Activated B cell treated with CpG ODN at 0.5 μM for 24 hours (primary cell): ENCODE data around the gene PATL1. TPM values are rescaled to one million over a fixed set of nuclear protein-coding genes. Genes with fewer than 3 reads are reported as not detected.
"Not testable (repeated sequence)": the region's sequence is repeated elsewhere in the genome, so short reads cannot be mapped to it uniquely, and the experiment has no call there.

Source experiments
- ATAC-seq: fragments of 200-7000 bp; cut with Tn5 transposase; one replicate; pipeline ENCODE4 v1.10.0; 2021; ENCODE audit warnings: low read depth, mild to moderate bottlenecking, moderate library complexity
- CTCF ChIA-PET: fragments of 350-600 bp; sonication (Branson Sonifier 250); formaldehyde crosslinking; loops from one replicate; lab custom pipeline; 2021; ENCODE audit warnings: antibody characterized with exemption; lab: Charles Lee
- POLR2A ChIA-PET: fragments of 350-600 bp; sonication (Branson Sonifier 250); formaldehyde crosslinking; loops from one replicate; lab custom pipeline; 2021; ENCODE audit warnings: antibody characterized with exemption; lab: Charles Lee
- DNase-seq: peaks from one replicate; pipeline ENCODE4 v3.0.0; 2022
- H3K27ac Mint-ChIP-seq: one replicate; pipeline ENCODE4 v1.8.0; 2020; ENCODE audit warnings: mixed read lengths
- H3K27me3 Mint-ChIP-seq: one replicate; pipeline ENCODE4 v1.8.0; 2021; ENCODE audit warnings: mixed read lengths
- H3K36me3 Mint-ChIP-seq: one replicate; pipeline ENCODE4 v1.8.0; 2021; ENCODE audit warnings: low read depth, mixed read lengths
- H3K4me1 Mint-ChIP-seq: one replicate; pipeline ENCODE4 v1.8.0; 2021; ENCODE audit warnings: mixed read lengths
- H3K4me3 Mint-ChIP-seq: one replicate; pipeline ENCODE4 v1.8.0; 2020; ENCODE audit warnings: mild to moderate bottlenecking, mixed read lengths
- H3K9me3 Mint-ChIP-seq: one replicate; pipeline ENCODE4 v1.8.0; 2020; ENCODE audit warnings: mixed read lengths
- CTCF ChIP-seq: fragments of 200-600 bp; IDR thresholded peaks from one replicate; pipeline ENCODE4 v1.8.0; 2022; ENCODE audit warnings: antibody characterized with exemption, mild to moderate bottlenecking
- intact Hi-C: fragments of 100-400 bp; cut with micrococcal nuclease; formaldehyde crosslinking; loops from one replicate; pipeline ENCODE4 v1.15.1; 2024
- total RNA-seq: library from RNA; stranded (reverse); gene quantifications from 2 replicates; pipeline ENCODE4 v1.2.3, GENCODE V29; 2022

Gene PATL1
- total RNA-seq, 1 donor from 2014 or later: 45.1 TPM

- H3K9me3 Mint-ChIP-seq: peaks cover 2% of the 10 kb centered on the region
Measured at GRCh38 chr11:59707371-59707770, 38.5 kb upstream of the PATL1 start.

GRCh38 chr11:59706518-59707285, 37.9 kb upstream of the PATL1 start:
- no peak for DNase-seq
- H3K27ac Mint-ChIP-seq: no peak overlapping the region
- H3K4me3 Mint-ChIP-seq: no peak overlapping the region
- intact Hi-C loops: no loop called here
- ChIA-PET CTCF (no interaction called here), POLR2A (no interaction called here)
- peaks cover 2% of the 10 kb centered on the region for H3K9me3 Mint-ChIP-seq
- H3K4me1 Mint-ChIP-seq: no peaks in the 10 kb centered on the region
- no peak for ATAC-seq
- TF ChIP-seq CTCF: no peak
- peaks cover 17% of the 10 kb centered on the region for H3K27me3 Mint-ChIP-seq
- no peaks in the 10 kb centered on the region for H3K36me3 Mint-ChIP-seq

More at GRCh38 chr11:59707371-59707770, 38.5 kb upstream of the PATL1 start:
- ChIA-PET POLR2A (no interaction called here), CTCF (no interaction called here)
- intact Hi-C loops: no loop called here
- DNase-seq (no peak), ATAC-seq (no peak)
- Mint-ChIP-seq H3K27ac (no peak overlapping the region), H3K27me3 (peaks cover 15% of the 10 kb centered on the region), H3K4me1 (no peaks in the 10 kb centered on the region), H3K36me3 (no peaks in the 10 kb centered on the region), H3K4me3 (no peak overlapping the region)
- TF ChIP-seq CTCF: no peak

- intact Hi-C loops: no loop called here
- Mint-ChIP-seq H3K27ac (no peak overlapping the region), H3K4me1 (no peaks in the 10 kb centered on the region), H3K27me3 (peaks cover 17% of the 10 kb centered on the region), H3K9me3 (peaks cover 2% of the 10 kb centered on the region), H3K36me3 (no peaks in the 10 kb centered on the region), H3K4me3 (no peak overlapping the region)
- ChIA-PET POLR2A (no interaction called here), CTCF (no interaction called here)
- TF ChIP-seq CTCF: no peak
- ATAC-seq (no peak), DNase-seq (no peak)
Measured at GRCh38 chr11:59705294-59705693, 36.5 kb upstream of the PATL1 start.

GRCh38 chr11:59703515-59703914, 34.7 kb upstream of the PATL1 start:
- H3K36me3 Mint-ChIP-seq, POLR2A ChIA-PET, intact Hi-C loops, H3K27ac Mint-ChIP-seq, H3K9me3 Mint-ChIP-seq, H3K4me3 Mint-ChIP-seq, ATAC-seq, H3K4me1 Mint-ChIP-seq, CTCF ChIA-PET, DNase-seq: not testable (repeated sequence)
- H3K27me3 Mint-ChIP-seq: peaks cover 13% of the 10 kb centered on the region

GRCh38 chr11:59700157-59700556, 31.3 kb upstream of the PATL1 start:
- not testable (repeated sequence) for H3K27me3 Mint-ChIP-seq

GRCh38 chr11:59698506-59698905, 29.7 kb upstream of the PATL1 start:
- Mint-ChIP-seq H3K27me3 (peaks cover 6% of the 10 kb centered on the region), H3K4me1 (no peaks in the 10 kb centered on the region), H3K4me3 (no peak overlapping the region), H3K9me3 (peaks cover 7% of the 10 kb centered on the region), H3K27ac (no peak overlapping the region), H3K36me3 (no peaks in the 10 kb centered on the region)
- intact Hi-C loops: no loop called here
- POLR2A ChIA-PET: no interaction called here
- no peak for TF ChIP-seq CTCF
- ATAC-seq: no peak
- DNase-seq: no peak
- CTCF ChIA-PET: no interaction called here

More at GRCh38 chr11:59700157-59700556, 31.3 kb upstream of the PATL1 start:
- intact Hi-C loops, DNase-seq, H3K36me3 Mint-ChIP-seq, H3K27ac Mint-ChIP-seq, ATAC-seq, POLR2A ChIA-PET, H3K9me3 Mint-ChIP-seq, CTCF ChIA-PET, H3K4me1 Mint-ChIP-seq, H3K4me3 Mint-ChIP-seq: not testable (repeated sequence)
